ENCODE results near the gene TSPAN9. TPM values are rescaled to one million over a fixed set of nuclear protein-coding genes. Genes with fewer than 3 reads are reported as not detected.

Gene TSPAN9
- total RNA-seq, 1 experiment from 2014 or later, result 13.2 TPM

DNA sequence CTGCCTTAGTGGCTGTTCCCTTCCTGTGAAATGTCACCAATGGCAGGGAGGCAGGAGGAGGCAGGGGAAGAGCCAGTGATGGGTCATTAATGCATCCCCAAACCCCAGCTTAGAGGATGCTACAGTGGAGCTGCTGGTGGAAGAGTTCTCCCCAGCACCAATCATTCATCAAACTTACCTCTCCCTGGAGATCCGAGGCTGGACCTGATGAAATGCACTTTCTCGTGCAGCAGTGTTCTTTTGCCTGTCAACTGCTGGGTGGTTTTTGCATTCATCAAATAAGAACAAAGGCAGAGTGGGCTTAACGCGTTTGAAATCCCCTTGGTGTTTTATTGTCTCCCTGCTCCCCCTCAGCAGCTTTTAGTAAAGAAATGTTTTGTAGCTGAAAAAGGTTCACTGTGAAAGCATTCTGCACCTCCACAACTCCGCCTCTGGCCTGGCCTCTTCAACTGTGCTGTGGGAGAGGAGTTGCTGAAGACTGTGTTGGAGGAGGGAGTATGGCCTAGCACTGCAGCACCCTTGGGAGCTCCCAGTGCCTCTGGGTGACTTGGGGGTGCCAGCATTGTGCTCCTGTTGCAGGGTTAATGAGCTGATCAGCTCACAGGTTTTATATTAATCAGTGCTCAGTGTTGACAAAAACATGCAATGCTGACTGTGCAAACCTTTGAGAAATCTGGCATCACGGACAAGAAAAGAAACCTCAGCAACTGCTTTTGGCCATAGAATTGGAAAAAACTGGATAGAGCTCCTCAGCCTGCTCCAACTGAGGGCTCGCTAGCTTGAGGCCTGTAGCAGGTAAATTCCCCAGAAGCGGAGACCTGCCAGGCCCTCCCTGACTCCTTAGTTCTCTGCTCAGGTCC lies 14.4 kb downstream of the TSPAN9 start:
- ChIA-PET CTCF (no interaction called here), RAD21 (ENCODE audit: low non-redundant PET in 1 of 2, low total read pairs in 2 of 2, uncharacterized antibody in 2 of 2, unreplicated experiment in 2 of 2) (no interaction called here), POLR2A (no interaction called here)
- Histone ChIP-seq H4K20me1 (ENCODE audit: insufficient read depth) (no peaks in the 10 kb centered on the region), H3K4me2 (ENCODE audit: low read length) (no peak overlapping the region), H3K9me3 (ENCODE audit: control insufficient read depth in 1 of 2, insufficient read depth in 1 of 2, low read depth in 1 of 2, low read length in 2 of 2) (no peaks in the 10 kb centered on the region), H3K4me3 (replicated peaks in 1 of 2; ENCODE audit: low read depth in 1 of 2, low read length in 2 of 2) (no peak overlapping the region), H3K9ac (ENCODE audit: low read length) (no peak overlapping the region), H3K27ac (ENCODE audit: low read depth, low read length) (no peak overlapping the region), H2AFZ (ENCODE audit: low read depth, low read length, poor library complexity, severe bottlenecking) (no peak overlapping the region), H3K4me1 (ENCODE audit: control insufficient read depth in 1 of 2, insufficient read depth in 2 of 2, low read length in 2 of 2) (no peaks in the 10 kb centered on the region; a peak in 1 of 4 replicates), H3K27me3 (ENCODE audit: insufficient read depth, low read length) (no peaks in the 10 kb centered on the region), H3K9me2 (ENCODE audit: insufficient read depth) (no peaks in the 10 kb centered on the region), H3K79me2 (ENCODE audit: insufficient read depth, low read length) (no peaks in the 10 kb centered on the region), H3K36me3 (ENCODE audit: control insufficient read depth in 1 of 2, insufficient read depth in 2 of 2, low read length in 2 of 2) (no peaks in the 10 kb centered on the region)
- BruUV-seq (replicated peaks), result no TSS peak
- intact Hi-C loops (cut with micrococcal nuclease), result no loop called here
- TF ChIP-seq, protein P1, sequence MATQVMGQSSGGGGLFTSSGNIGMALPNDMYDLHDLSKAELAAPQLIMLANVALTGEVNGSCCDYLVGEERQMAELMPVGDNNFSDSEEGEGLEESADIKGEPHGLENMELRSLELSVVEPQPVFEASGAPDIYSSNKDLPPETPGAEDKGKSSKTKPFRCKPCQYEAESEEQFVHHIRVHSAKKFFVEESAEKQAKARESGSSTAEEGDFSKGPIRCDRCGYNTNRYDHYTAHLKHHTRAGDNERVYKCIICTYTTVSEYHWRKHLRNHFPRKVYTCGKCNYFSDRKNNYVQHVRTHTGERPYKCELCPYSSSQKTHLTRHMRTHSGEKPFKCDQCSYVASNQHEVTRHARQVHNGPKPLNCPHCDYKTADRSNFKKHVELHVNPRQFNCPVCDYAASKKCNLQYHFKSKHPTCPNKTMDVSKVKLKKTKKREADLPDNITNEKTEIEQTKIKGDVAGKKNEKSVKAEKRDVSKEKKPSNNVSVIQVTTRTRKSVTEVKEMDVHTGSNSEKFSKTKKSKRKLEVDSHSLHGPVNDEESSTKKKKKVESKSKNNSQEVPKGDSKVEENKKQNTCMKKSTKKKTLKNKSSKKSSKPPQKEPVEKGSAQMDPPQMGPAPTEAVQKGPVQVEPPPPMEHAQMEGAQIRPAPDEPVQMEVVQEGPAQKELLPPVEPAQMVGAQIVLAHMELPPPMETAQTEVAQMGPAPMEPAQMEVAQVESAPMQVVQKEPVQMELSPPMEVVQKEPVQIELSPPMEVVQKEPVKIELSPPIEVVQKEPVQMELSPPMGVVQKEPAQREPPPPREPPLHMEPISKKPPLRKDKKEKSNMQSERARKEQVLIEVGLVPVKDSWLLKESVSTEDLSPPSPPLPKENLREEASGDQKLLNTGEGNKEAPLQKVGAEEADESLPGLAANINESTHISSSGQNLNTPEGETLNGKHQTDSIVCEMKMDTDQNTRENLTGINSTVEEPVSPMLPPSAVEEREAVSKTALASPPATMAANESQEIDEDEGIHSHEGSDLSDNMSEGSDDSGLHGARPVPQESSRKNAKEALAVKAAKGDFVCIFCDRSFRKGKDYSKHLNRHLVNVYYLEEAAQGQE (IDR thresholded peaks at IDR 0.05; ENCODE audit: low read depth), result no peak
- TF ChIP-seq JUND (IDR thresholded peaks at IDR 0.05), result no peak
- TF ChIP-seq RAD21 (IDR thresholded peaks at IDR 0.05; ENCODE audit: low read depth), result no peak
- no peak for TF ChIP-seq TCF7L2 (IDR thresholded peaks at IDR 0.05; ENCODE audit: borderline replicate concordance, extremely low read depth, insufficient read depth, insufficient read length)
- TF ChIP-seq EZH2phosphoT487 (IDR thresholded peaks at IDR 0.05; ENCODE audit: borderline replicate concordance), result no peak
- TF ChIP-seq, protein P2, sequence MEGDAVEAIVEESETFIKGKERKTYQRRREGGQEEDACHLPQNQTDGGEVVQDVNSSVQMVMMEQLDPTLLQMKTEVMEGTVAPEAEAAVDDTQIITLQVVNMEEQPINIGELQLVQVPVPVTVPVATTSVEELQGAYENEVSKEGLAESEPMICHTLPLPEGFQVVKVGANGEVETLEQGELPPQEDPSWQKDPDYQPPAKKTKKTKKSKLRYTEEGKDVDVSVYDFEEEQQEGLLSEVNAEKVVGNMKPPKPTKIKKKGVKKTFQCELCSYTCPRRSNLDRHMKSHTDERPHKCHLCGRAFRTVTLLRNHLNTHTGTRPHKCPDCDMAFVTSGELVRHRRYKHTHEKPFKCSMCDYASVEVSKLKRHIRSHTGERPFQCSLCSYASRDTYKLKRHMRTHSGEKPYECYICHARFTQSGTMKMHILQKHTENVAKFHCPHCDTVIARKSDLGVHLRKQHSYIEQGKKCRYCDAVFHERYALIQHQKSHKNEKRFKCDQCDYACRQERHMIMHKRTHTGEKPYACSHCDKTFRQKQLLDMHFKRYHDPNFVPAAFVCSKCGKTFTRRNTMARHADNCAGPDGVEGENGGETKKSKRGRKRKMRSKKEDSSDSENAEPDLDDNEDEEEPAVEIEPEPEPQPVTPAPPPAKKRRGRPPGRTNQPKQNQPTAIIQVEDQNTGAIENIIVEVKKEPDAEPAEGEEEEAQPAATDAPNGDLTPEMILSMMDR (IDR thresholded peaks at IDR 0.05 in 2 of 3, conservative IDR thresholded peaks at IDR 0.05 in 1 of 3; ENCODE audit: borderline replicate concordance in 1 of 3, insufficient read depth in 1 of 3, low read depth in 2 of 3, low read length in 2 of 3), result no peak
- TF ChIP-seq, protein P3, sequence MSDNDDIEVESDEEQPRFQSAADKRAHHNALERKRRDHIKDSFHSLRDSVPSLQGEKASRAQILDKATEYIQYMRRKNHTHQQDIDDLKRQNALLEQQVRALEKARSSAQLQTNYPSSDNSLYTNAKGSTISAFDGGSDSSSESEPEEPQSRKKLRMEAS (IDR thresholded peaks at IDR 0.05), result no peak
- no peak for TF ChIP-seq FOSL1 (IDR thresholded peaks at IDR 0.05; ENCODE audit: low read depth)
- TF ChIP-seq SIN3A (IDR thresholded peaks at IDR 0.05; ENCODE audit: low read depth), result no peak
- TF ChIP-seq ZNF274 (IDR thresholded peaks at IDR 0.05; ENCODE audit: low read depth, low read length), result no peak
- no peak for TF ChIP-seq SRF (IDR thresholded peaks at IDR 0.05; ENCODE audit: low read depth)
- no peak for TF ChIP-seq POLR2AphosphoS5 (IDR thresholded peaks at IDR 0.05; ENCODE audit: low read depth, low read length)
- TF ChIP-seq EZH2 (IDR thresholded peaks at IDR 0.05), result no peak
- TF ChIP-seq, protein P4, sequence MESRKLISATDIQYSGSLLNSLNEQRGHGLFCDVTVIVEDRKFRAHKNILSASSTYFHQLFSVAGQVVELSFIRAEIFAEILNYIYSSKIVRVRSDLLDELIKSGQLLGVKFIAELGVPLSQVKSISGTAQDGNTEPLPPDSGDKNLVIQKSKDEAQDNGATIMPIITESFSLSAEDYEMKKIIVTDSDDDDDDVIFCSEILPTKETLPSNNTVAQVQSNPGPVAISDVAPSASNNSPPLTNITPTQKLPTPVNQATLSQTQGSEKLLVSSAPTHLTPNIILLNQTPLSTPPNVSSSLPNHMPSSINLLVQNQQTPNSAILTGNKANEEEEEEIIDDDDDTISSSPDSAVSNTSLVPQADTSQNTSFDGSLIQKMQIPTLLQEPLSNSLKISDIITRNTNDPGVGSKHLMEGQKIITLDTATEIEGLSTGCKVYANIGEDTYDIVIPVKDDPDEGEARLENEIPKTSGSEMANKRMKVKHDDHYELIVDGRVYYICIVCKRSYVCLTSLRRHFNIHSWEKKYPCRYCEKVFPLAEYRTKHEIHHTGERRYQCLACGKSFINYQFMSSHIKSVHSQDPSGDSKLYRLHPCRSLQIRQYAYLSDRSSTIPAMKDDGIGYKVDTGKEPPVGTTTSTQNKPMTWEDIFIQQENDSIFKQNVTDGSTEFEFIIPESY (IDR thresholded peaks at IDR 0.05; ENCODE audit: extremely low read depth, insufficient replicate concordance, low read length), result no peak
- no peak for TF ChIP-seq CEBPB (IDR thresholded peaks at IDR 0.05; ENCODE audit: low read depth)
- TF ChIP-seq YY1 (IDR thresholded peaks at IDR 0.05; ENCODE audit: extremely low read depth, insufficient replicate concordance, low read depth, low read length), result no peak
- no peak for TF ChIP-seq EGR1 (IDR thresholded peaks at IDR 0.05; ENCODE audit: low read depth)
- ATAC-seq (no peak), DNase-seq (ENCODE audit: low read depth, low spot score) (no peak)

All from HCT116 (cell line).